Activated naive CD8-positive, alpha-beta T cell treated with anti-CD3 and anti-CD28 coated beads for 36 hours (primary cell): ENCODE data around the gene AOPEP. TPM values are rescaled to one million over a fixed set of nuclear protein-coding genes. Genes with fewer than 3 reads are reported as not detected.

ENCODE experiments used
- DNase-seq: peaks from one replicate; pipeline ENCODE4 v3.0.0; 2021
- H3K27ac Mint-ChIP-seq: one replicate; pipeline ENCODE4 v1.8.0; 2022; ENCODE audit warnings: mild to moderate bottlenecking, moderate library complexity, mixed read lengths
- H3K27me3 Mint-ChIP-seq: one replicate; pipeline ENCODE4 v1.8.0; 2022; ENCODE audit warnings: mild to moderate bottlenecking, mixed read lengths
- H3K36me3 Mint-ChIP-seq: one replicate; pipeline ENCODE4 v1.8.0; 2021; ENCODE audit warnings: mild to moderate bottlenecking, mixed read lengths
- H3K4me1 Mint-ChIP-seq: one replicate; pipeline ENCODE4 v1.8.0; 2021; ENCODE audit warnings: mixed read lengths
- H3K4me3 Mint-ChIP-seq: one replicate; pipeline ENCODE4 v1.8.0; 2022; ENCODE audit warnings: mild to moderate bottlenecking, moderate library complexity, mixed read lengths
- H3K9me3 Mint-ChIP-seq: one replicate; pipeline ENCODE4 v1.8.0; 2022; ENCODE audit warnings: mixed read lengths
- total RNA-seq, 2 experiments: library from RNA; stranded (reverse); gene quantifications; one replicate each; pipeline ENCODE4 v1.2.3, GENCODE V29; 2021

AOPEP gene
- total RNA-seq, 2 experiments from 2014 or later: 5.0 to 6.8 TPM

- no peak overlapping the region for H3K4me3 Mint-ChIP-seq
- H3K9me3 Mint-ChIP-seq: no peaks in the 10 kb centered on the region
- H3K27ac Mint-ChIP-seq: no peak overlapping the region
- DNase-seq: no peak
- peaks cover 4% of the 10 kb centered on the region for H3K36me3 Mint-ChIP-seq
- no peaks in the 10 kb centered on the region for H3K27me3 Mint-ChIP-seq
- no peaks in the 10 kb centered on the region for H3K4me1 Mint-ChIP-seq
Measured at GRCh38 chr9:94736759-94737158, 10.3 kb downstream of the AOPEP start.

GRCh38 chr9:94740145-94740840 is 13.8 kb downstream of the AOPEP start:
- H3K27ac Mint-ChIP-seq: no peak overlapping the region
- H3K4me3 Mint-ChIP-seq: no peak overlapping the region
- DNase-seq: no peak
- H3K9me3 Mint-ChIP-seq: no peaks in the 10 kb centered on the region
- no peaks in the 10 kb centered on the region for H3K4me1 Mint-ChIP-seq
- no peaks in the 10 kb centered on the region for H3K27me3 Mint-ChIP-seq
- H3K36me3 Mint-ChIP-seq: peaks cover 22% of the 10 kb centered on the region

GRCh38 chr9:94741866-94742265 is 15.4 kb downstream of the AOPEP start:
- H3K4me3 Mint-ChIP-seq: no peak overlapping the region
- H3K9me3 Mint-ChIP-seq: peaks cover 2% of the 10 kb centered on the region
- no peaks in the 10 kb centered on the region for H3K27me3 Mint-ChIP-seq
- H3K36me3 Mint-ChIP-seq: peaks cover 35% of the 10 kb centered on the region
- DNase-seq: no peak
- H3K4me1 Mint-ChIP-seq: no peaks in the 10 kb centered on the region
- H3K27ac Mint-ChIP-seq: no peak overlapping the region

GRCh38 chr9:94743035-94743954 is 16.8 kb downstream of the AOPEP start:
- Mint-ChIP-seq H3K36me3 (peaks cover 39% of the 10 kb centered on the region), H3K9me3 (peaks cover 7% of the 10 kb centered on the region), H3K27ac (no peak overlapping the region), H3K4me1 (no peaks in the 10 kb centered on the region), H3K27me3 (no peaks in the 10 kb centered on the region), H3K4me3 (no peak overlapping the region)
- no peak for DNase-seq

GRCh38 chr9:94745806-94746540 is 19.5 kb downstream of the AOPEP start:
- peaks cover 14% of the 10 kb centered on the region for H3K9me3 Mint-ChIP-seq
- no peaks in the 10 kb centered on the region for H3K27me3 Mint-ChIP-seq

GRCh38 chr9:94746541-94747370 is 20.3 kb downstream of the AOPEP start:
- H3K36me3 Mint-ChIP-seq: peaks cover 54% of the 10 kb centered on the region
- no peaks in the 10 kb centered on the region for H3K27me3 Mint-ChIP-seq
- H3K4me3 Mint-ChIP-seq: no peak overlapping the region
- peaks cover 14% of the 10 kb centered on the region for H3K9me3 Mint-ChIP-seq
- no peaks in the 10 kb centered on the region for H3K4me1 Mint-ChIP-seq
- DNase-seq: no peak
- no peak overlapping the region for H3K27ac Mint-ChIP-seq

More at GRCh38 chr9:94745806-94746540, 19.5 kb downstream of the AOPEP start:
- no peak overlapping the region for H3K27ac Mint-ChIP-seq
- DNase-seq: no peak
- H3K36me3 Mint-ChIP-seq: peaks cover 54% of the 10 kb centered on the region
- no peaks in the 10 kb centered on the region for H3K4me1 Mint-ChIP-seq
- no peak overlapping the region for H3K4me3 Mint-ChIP-seq

- DNase-seq: no peak
- Mint-ChIP-seq H3K4me1 (no peaks in the 10 kb centered on the region), H3K27ac (no peak overlapping the region), H3K9me3 (peaks cover 2% of the 10 kb centered on the region), H3K4me3 (no peak overlapping the region), H3K27me3 (no peaks in the 10 kb centered on the region), H3K36me3 (peaks cover 3% of the 10 kb centered on the region)
Measured at GRCh38 chr9:94754976-94755475, 28.5 kb downstream of the AOPEP start.

- Mint-ChIP-seq H3K9me3 (no peaks in the 10 kb centered on the region), H3K36me3 (peaks cover 4% of the 10 kb centered on the region), H3K27ac (no peak overlapping the region), H3K4me3 (no peak overlapping the region), H3K4me1 (peaks cover 7% of the 10 kb centered on the region), H3K27me3 (no peaks in the 10 kb centered on the region)
- no peak for DNase-seq
Measured at GRCh38 chr9:94757158-94757557, 30.7 kb downstream of the AOPEP start.

- Mint-ChIP-seq H3K4me1 (peaks cover 7% of the 10 kb centered on the region), H3K4me3 (no peak overlapping the region), H3K27me3 (no peaks in the 10 kb centered on the region), H3K27ac (no peak overlapping the region), H3K9me3 (no peaks in the 10 kb centered on the region), H3K36me3 (peaks cover 4% of the 10 kb centered on the region)
- DNase-seq: no peak
Measured at GRCh38 chr9:94758031-94758430, 31.5 kb downstream of the AOPEP start.

GRCh38 chr9:94758880-94759279 is 32.4 kb downstream of the AOPEP start:
- DNase-seq: no peak

GRCh38 chr9:94760010-94760409 is 33.5 kb downstream of the AOPEP start:
- Mint-ChIP-seq H3K4me1 (peaks cover 7% of the 10 kb centered on the region), H3K27me3 (no peaks in the 10 kb centered on the region), H3K36me3 (peaks cover 6% of the 10 kb centered on the region), H3K27ac (no peak overlapping the region), H3K4me3 (no peak overlapping the region), H3K9me3 (no peaks in the 10 kb centered on the region)
- no peak for DNase-seq

More at GRCh38 chr9:94758880-94759279, 32.4 kb downstream of the AOPEP start:
- H3K9me3 Mint-ChIP-seq: no peaks in the 10 kb centered on the region
- H3K36me3 Mint-ChIP-seq: peaks cover 4% of the 10 kb centered on the region
- peaks cover 7% of the 10 kb centered on the region for H3K4me1 Mint-ChIP-seq
- H3K27ac Mint-ChIP-seq: no peak overlapping the region
- H3K4me3 Mint-ChIP-seq: no peak overlapping the region
- H3K27me3 Mint-ChIP-seq: no peaks in the 10 kb centered on the region

GRCh38 chr9:94760660-94761059 is 34.2 kb downstream of the AOPEP start:
- Mint-ChIP-seq H3K9me3 (no peaks in the 10 kb centered on the region), H3K27ac (no peak overlapping the region), H3K36me3 (peaks cover 6% of the 10 kb centered on the region), H3K27me3 (no peaks in the 10 kb centered on the region), H3K4me3 (no peak overlapping the region), H3K4me1 (peaks cover 7% of the 10 kb centered on the region)
- DNase-seq: no peak

- Mint-ChIP-seq H3K36me3 (peaks cover 6% of the 10 kb centered on the region), H3K4me3 (no peak overlapping the region), H3K9me3 (no peaks in the 10 kb centered on the region), H3K27me3 (no peaks in the 10 kb centered on the region), H3K4me1 (peaks cover 7% of the 10 kb centered on the region), H3K27ac (no peak overlapping the region)
- DNase-seq: no peak
Measured at GRCh38 chr9:94761481-94761880, 35.0 kb downstream of the AOPEP start.
